Vagina (tissue), 2 donors: ENCODE data around the gene RAB28.

Source experiments
- CTCF ChIP-seq, 3 experiments: fragments of 450-650 bp in 2 of 3; fragments of 200-600 bp in 1 of 3; sonication (generic) in 1 of 3; IDR thresholded peaks; one replicate each; pipeline ENCODE4 v1.5.1; 2017 to 2019; ENCODE audit warnings: antibody characterized with exemption in 3 of 3, mild to moderate bottlenecking in 2 of 3, moderate library complexity in 2 of 3
- POLR2A ChIP-seq, 2 donors: fragments of 450-650 bp; IDR thresholded peaks; one replicate each; pipeline ENCODE4 v1.6.1; 2017; ENCODE audit warnings: antibody characterized with exemption in 2 of 2, mild to moderate bottlenecking in 2 of 2, moderate library complexity in 2 of 2
- POLR2AphosphoS5 ChIP-seq, 2 donors: sonication (generic); formaldehyde crosslinking; IDR thresholded peaks; one replicate each; pipeline ENCODE4 v1.9.0; 2017; ENCODE audit warnings: antibody characterized with exemption in 2 of 2, mild to moderate bottlenecking in 2 of 2, low read depth in 1 of 2; ENCODE audit not compliant: insufficient read depth in 1 of 2

- TF ChIP-seq CTCF (IDR thresholded peaks at IDR 0.05) = no peak
- no peak for TF ChIP-seq POLR2A (IDR thresholded peaks at IDR 0.05)
- TF ChIP-seq POLR2AphosphoS5 (IDR thresholded peaks at IDR 0.05; ENCODE audit: insufficient read depth in 1 of 2, low read depth in 1 of 2) = no peak
Measured at GRCh38 chr4:13509442-13509841, 25.3 kb upstream of the RAB28 start.
